Amniotic stem cell (primary cell): ENCODE data around the gene EOLA2.
"Not testable (repeated sequence)": the region's sequence is repeated elsewhere in the genome, so short reads cannot be mapped to it uniquely, and the experiment has no call there.

Source experiments
- DNase-seq: peaks from one replicate; lab custom pipeline; 2025; lab: John Stamatoyannopoulos, UW

The EOLA2 gene

GRCh38 chrX:149932970-149933369 lies 5.3 kb downstream of the EOLA2 start:
- DNase-seq: not testable (repeated sequence)

GRCh38 chrX:149932150-149932549 lies 6.1 kb downstream of the EOLA2 start:
- DNase-seq: not testable (repeated sequence)

GRCh38 chrX:149931355-149931754 lies 6.9 kb downstream of the EOLA2 start:
- DNase-seq: not testable (repeated sequence)

- not testable (repeated sequence) for DNase-seq
Observed at GRCh38 chrX:149929400-149929799, 8.9 kb downstream of the EOLA2 start, which contains the start of gene HSFX4. HSFX4 (plus strand) TSS chrX:149929573; CDS start chrX:149929645, 72 bp downstream.

- DNase-seq: not testable (repeated sequence)
Observed at GRCh38 chrX:149928635-149929034, 9.7 kb downstream of the EOLA2 start.

GRCh38 chrX:149927964-149928258 lies 10.4 kb downstream of the EOLA2 start:
- not testable (repeated sequence) for DNase-seq

- DNase-seq: not testable (repeated sequence)
Observed at GRCh38 chrX:149927245-149927963, 10.9 kb downstream of the EOLA2 start.

GRCh38 chrX:149924434-149924833 lies 13.9 kb downstream of the EOLA2 start:
- DNase-seq: not testable (repeated sequence)

- DNase-seq: not testable (repeated sequence)
Observed at GRCh38 chrX:149923836-149924235, 14.5 kb downstream of the EOLA2 start.

GRCh38 chrX:149916745-149917392 lies 21.4 kb downstream of the EOLA2 start:
- DNase-seq: no peak

- DNase-seq: no peak
Observed at GRCh38 chrX:149910178-149910695, 28.1 kb downstream of the EOLA2 start.

GRCh38 chrX:149909324-149910177 lies 28.7 kb downstream of the EOLA2 start:
- DNase-seq: no peak

GRCh38 chrX:149908727-149909126 lies 29.6 kb downstream of the EOLA2 start:
- DNase-seq: no peak

- no peak for DNase-seq
Observed at GRCh38 chrX:149908308-149908707, 30.0 kb downstream of the EOLA2 start.

- DNase-seq: no peak
Observed at GRCh38 chrX:149903889-149904748, 34.2 kb downstream of the EOLA2 start.

- no peak for DNase-seq
Observed at GRCh38 chrX:149898554-149898953, 39.7 kb downstream of the EOLA2 start.

- not testable (repeated sequence) for DNase-seq
Observed at GRCh38 chrX:149890828-149891227, 47.5 kb downstream of the EOLA2 start.
